ENCODE measurements around the gene SASH3. TPM values are rescaled to one million over a fixed set of nuclear protein-coding genes. Genes with fewer than 3 reads are reported as not detected.

Gene SASH3
- total and polyA plus RNA-seq, 2 donors from 2014 or later: 1.9 to 18.3 TPM

DNA sequence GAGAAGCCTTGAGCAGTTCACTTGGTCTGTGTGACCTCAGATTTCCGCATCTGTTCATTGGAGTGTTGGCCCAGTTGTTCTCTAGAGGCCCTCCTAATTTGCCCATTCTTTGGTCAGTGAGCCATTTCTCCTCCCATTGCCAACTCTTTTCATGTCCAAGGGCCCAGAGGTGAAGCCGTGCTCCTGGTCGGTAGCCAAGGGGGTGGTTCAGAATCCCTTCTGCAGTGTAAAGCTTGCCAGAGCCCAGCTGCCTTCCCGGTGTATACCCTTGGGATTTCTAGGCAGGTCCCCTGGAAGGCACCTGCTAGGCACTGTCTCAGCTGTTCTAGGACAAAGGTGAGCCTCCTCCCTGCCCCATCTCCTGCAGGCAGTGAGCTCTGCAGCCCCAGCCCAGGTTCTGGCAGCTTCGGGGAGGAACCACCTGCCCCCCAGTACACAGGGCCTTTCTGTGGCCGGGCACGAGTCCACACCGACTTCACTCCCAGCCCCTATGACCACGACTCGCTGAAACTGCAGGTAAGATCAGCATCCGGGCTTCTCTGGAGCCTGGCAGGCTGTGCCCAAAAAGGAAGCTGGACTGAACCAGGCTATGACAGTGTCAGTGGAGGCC lies 12.3 kb downstream of the SASH3 start:
- FAIRE-seq (no peak), DNase-seq (no peak)
- H3K9me3 ChIP-seq (ENCODE audit: control insufficient read depth in 2 of 3, insufficient read depth in 1 of 3, low read length in 3 of 3): no peaks in the 10 kb centered on the region
- no peaks in the 10 kb centered on the region for H3K27me3 ChIP-seq (ENCODE audit: control insufficient read depth, insufficient read depth, low read length)
- no peaks in the 10 kb centered on the region for H3K4me1 ChIP-seq (ENCODE audit: control insufficient read depth in 2 of 3, insufficient read depth in 2 of 3, low read depth in 1 of 3, low read length in 3 of 3)
- TF ChIP-seq, protein P1, sequence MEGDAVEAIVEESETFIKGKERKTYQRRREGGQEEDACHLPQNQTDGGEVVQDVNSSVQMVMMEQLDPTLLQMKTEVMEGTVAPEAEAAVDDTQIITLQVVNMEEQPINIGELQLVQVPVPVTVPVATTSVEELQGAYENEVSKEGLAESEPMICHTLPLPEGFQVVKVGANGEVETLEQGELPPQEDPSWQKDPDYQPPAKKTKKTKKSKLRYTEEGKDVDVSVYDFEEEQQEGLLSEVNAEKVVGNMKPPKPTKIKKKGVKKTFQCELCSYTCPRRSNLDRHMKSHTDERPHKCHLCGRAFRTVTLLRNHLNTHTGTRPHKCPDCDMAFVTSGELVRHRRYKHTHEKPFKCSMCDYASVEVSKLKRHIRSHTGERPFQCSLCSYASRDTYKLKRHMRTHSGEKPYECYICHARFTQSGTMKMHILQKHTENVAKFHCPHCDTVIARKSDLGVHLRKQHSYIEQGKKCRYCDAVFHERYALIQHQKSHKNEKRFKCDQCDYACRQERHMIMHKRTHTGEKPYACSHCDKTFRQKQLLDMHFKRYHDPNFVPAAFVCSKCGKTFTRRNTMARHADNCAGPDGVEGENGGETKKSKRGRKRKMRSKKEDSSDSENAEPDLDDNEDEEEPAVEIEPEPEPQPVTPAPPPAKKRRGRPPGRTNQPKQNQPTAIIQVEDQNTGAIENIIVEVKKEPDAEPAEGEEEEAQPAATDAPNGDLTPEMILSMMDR (IDR thresholded peaks at IDR 0.05; ENCODE audit: borderline replicate concordance, extremely low read depth, insufficient read depth): no peak
- H3K27ac ChIP-seq (ENCODE audit: low read depth in 2 of 2, low read length in 2 of 2): no peak overlapping the region
- intact Hi-C loops (cut with DNase I): no loop called here
- no peak overlapping the region for H3K4me3 ChIP-seq (ENCODE audit: low read length in 3 of 3)
- H3K36me3 ChIP-seq (ENCODE audit: control insufficient read depth in 2 of 3, insufficient read depth in 3 of 3, low read length in 3 of 3): no peaks in the 10 kb centered on the region
- H3K9ac ChIP-seq (ENCODE audit: low read length in 3 of 3): no peak overlapping the region

DNA sequence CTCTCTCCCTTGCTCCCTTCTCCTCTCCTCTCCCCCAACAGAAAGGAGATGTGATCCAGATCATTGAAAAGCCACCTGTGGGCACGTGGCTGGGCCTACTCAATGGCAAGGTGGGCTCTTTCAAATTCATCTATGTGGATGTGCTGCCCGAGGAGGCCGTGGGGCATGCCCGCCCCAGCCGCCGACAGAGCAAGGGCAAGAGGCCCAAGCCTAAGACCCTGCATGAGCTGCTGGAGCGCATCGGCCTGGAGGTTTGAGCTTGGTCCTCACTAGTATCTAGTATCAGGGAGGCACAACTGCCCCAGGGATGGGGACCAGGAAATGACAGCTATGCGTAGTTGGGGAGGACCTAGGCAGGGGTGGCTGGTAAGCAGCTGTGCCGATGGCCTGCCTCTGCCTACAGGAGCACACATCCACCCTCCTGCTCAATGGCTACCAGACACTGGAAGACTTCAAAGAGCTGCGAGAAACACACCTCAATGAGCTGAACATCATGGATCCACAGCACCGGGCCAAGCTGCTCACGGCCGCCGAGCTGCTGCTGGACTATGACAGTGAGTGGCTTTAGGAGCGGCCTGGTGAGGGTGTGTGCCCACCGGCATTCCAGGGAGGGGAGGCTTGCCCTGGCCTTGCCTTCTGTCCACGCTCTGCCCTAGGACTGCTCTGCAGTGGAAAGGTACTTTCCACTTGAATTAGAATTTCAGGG lies 13.0 kb downstream of the SASH3 start:
- Histone ChIP-seq H3K27ac (ENCODE audit: low read depth in 2 of 2, low read length in 2 of 2) (no peak overlapping the region), H3K4me3 (ENCODE audit: low read length in 3 of 3) (no peak overlapping the region), H3K27me3 (ENCODE audit: control insufficient read depth, insufficient read depth, low read length) (no peaks in the 10 kb centered on the region), H3K9ac (ENCODE audit: low read length in 3 of 3) (no peak overlapping the region), H3K4me1 (ENCODE audit: control insufficient read depth in 2 of 3, insufficient read depth in 2 of 3, low read depth in 1 of 3, low read length in 3 of 3) (no peaks in the 10 kb centered on the region), H3K36me3 (ENCODE audit: control insufficient read depth in 2 of 3, insufficient read depth in 3 of 3, low read length in 3 of 3) (no peaks in the 10 kb centered on the region), H3K9me3 (ENCODE audit: control insufficient read depth in 2 of 3, insufficient read depth in 1 of 3, low read length in 3 of 3) (no peaks in the 10 kb centered on the region)
- DNase-seq (no peak), FAIRE-seq (no peak)
- intact Hi-C loops (cut with DNase I): no loop called here
- TF ChIP-seq, protein P1 (IDR thresholded peaks at IDR 0.05; ENCODE audit: borderline replicate concordance, extremely low read depth, insufficient read depth): no peak

DNA sequence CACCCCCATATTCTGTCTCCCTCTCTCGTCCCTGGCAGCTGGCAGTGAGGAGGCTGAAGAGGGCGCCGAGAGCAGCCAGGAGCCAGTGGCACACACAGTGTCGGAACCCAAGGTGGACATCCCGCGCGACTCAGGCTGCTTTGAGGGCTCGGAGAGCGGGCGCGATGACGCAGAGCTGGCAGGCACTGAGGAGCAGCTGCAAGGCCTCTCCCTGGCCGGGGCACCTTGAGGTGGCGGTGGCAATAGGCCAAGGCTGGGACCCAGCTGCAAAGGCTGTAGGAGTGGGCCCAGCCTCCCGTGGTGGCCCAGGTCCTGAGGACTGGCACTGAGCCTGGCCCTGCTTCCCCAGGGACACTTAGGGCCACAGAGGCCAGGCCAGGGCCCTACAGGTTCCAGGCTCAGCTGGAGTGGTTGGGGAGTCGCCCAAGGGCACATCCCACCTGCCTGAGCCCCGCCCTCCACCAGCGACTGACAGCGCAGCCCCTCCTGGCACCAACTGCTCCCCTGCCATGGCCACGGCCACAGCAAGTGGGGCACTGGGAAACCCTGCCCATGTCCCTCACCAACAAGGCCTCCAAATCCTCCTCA lies 13.9 kb downstream of the SASH3 start:
- Histone ChIP-seq H3K27ac (ENCODE audit: low read depth in 2 of 2, low read length in 2 of 2) (no peak overlapping the region), H3K4me3 (ENCODE audit: low read length in 3 of 3) (no peak overlapping the region), H3K36me3 (ENCODE audit: control insufficient read depth in 2 of 3, insufficient read depth in 3 of 3, low read length in 3 of 3) (no peaks in the 10 kb centered on the region), H3K9ac (ENCODE audit: low read length in 3 of 3) (no peak overlapping the region), H3K27me3 (ENCODE audit: control insufficient read depth, insufficient read depth, low read length) (no peaks in the 10 kb centered on the region), H3K9me3 (ENCODE audit: control insufficient read depth in 2 of 3, insufficient read depth in 1 of 3, low read length in 3 of 3) (no peaks in the 10 kb centered on the region), H3K4me1 (ENCODE audit: control insufficient read depth in 2 of 3, insufficient read depth in 2 of 3, low read depth in 1 of 3, low read length in 3 of 3) (no peaks in the 10 kb centered on the region)
- TF ChIP-seq, protein P1 (IDR thresholded peaks at IDR 0.05; ENCODE audit: borderline replicate concordance, extremely low read depth, insufficient read depth): no peak
- DNase-seq (no peak), FAIRE-seq (no peak)
- intact Hi-C loops (cut with DNase I): no loop called here
